Measurements from ENCODE around the gene C2orf42. TPM values are rescaled to one million over a fixed set of nuclear protein-coding genes. Genes with fewer than 3 reads are reported as not detected.

Gene C2orf42
- total and polyA plus RNA-seq, 4 donors = 8.1 to 20.6 (median 13.7) TPM

DNA sequence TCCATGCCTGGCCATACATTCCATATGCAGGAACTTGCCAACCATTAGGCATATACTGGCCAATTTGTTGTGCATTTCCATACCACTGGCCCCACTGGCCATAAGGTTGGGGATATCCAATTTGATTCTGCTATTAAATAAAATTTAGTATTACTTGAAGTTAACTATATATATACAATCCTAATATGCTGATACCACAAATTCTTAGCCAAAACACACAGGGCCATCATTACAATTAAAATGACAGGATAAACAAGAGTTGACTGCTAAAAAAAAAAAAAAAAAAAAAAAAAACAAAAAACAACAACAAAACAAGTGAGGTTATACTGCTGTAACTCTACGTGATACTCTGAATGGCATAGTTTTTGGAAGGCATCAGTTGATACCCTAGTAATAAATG is 23.5 kb upstream of the C2orf42 start:
- Histone ChIP-seq H3K4me3 (ENCODE audit: low read depth in 1 of 3, low read length in 3 of 3) (no peak overlapping the region), H3K27ac (ENCODE audit: low read depth in 1 of 2, low read length in 2 of 2) (no peak overlapping the region)

DNA sequence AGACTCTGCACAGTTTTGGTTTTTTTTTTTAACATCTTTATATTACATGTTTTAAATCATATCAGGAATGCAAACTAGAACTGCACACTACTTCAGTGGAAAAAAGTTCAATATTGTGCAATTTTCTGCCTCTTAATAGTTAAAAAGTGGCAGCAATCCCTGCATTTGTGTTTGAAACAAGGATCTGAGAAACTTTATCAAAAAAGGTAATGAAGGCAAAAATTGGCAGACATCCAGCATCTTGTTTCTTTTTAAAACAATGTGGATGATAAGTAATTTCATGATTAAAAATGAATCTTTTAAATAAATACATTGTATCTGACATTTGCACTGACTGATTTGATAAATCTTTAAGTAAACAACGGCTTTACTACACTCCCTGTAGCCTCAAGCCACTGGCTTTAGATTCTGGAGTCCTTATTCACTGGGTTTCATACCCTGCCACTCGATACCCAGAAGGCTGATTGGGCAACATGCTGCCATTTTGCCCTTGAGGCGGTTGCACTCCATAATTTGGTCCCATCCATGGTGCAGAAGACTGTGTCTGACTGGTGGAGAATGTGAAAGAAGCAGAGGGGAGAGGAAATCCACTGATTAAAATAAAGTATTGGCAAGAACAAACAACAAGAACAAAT is 21.6 kb upstream of the C2orf42 start:
- no peak for DNase-seq (ENCODE audit: low spot score)
- 87% methylated on average over 3 of the region's 3 CpGs for WGBS
- TF ChIP-seq FOXA1 (IDR thresholded peaks at IDR 0.05) = no peak
- TF ChIP-seq, protein P1, sequence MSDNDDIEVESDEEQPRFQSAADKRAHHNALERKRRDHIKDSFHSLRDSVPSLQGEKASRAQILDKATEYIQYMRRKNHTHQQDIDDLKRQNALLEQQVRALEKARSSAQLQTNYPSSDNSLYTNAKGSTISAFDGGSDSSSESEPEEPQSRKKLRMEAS (IDR thresholded peaks at IDR 0.05) = no peak
- TF ChIP-seq HNF4G (IDR thresholded peaks at IDR 0.05) = no peak
- TF ChIP-seq GABPA (IDR thresholded peaks at IDR 0.05 in 1 of 2, conservative IDR thresholded peaks at IDR 0.05 in 1 of 2) = no peak
- no peak for TF ChIP-seq RAD21 (IDR thresholded peaks at IDR 0.05)
- TF ChIP-seq RXRA (IDR thresholded peaks at IDR 0.05) = no peak
- TF ChIP-seq NR2F2 (IDR thresholded peaks at IDR 0.05) = no peak
- no peak for TF ChIP-seq HNF4A (conservative IDR thresholded peaks at IDR 0.05)
- TF ChIP-seq, protein P2, sequence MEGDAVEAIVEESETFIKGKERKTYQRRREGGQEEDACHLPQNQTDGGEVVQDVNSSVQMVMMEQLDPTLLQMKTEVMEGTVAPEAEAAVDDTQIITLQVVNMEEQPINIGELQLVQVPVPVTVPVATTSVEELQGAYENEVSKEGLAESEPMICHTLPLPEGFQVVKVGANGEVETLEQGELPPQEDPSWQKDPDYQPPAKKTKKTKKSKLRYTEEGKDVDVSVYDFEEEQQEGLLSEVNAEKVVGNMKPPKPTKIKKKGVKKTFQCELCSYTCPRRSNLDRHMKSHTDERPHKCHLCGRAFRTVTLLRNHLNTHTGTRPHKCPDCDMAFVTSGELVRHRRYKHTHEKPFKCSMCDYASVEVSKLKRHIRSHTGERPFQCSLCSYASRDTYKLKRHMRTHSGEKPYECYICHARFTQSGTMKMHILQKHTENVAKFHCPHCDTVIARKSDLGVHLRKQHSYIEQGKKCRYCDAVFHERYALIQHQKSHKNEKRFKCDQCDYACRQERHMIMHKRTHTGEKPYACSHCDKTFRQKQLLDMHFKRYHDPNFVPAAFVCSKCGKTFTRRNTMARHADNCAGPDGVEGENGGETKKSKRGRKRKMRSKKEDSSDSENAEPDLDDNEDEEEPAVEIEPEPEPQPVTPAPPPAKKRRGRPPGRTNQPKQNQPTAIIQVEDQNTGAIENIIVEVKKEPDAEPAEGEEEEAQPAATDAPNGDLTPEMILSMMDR (IDR thresholded peaks at IDR 0.05; ENCODE audit: low read depth, low read length, missing input control) = no peak
- TF ChIP-seq, protein P3, sequence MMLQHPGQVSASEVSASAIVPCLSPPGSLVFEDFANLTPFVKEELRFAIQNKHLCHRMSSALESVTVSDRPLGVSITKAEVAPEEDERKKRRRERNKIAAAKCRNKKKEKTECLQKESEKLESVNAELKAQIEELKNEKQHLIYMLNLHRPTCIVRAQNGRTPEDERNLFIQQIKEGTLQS (IDR thresholded peaks at IDR 0.05) = no peak
- TF ChIP-seq YY1 (IDR thresholded peaks at IDR 0.05) = no peak
- TF ChIP-seq JUND (IDR thresholded peaks at IDR 0.05) = no peak
- TF ChIP-seq, protein P4, sequence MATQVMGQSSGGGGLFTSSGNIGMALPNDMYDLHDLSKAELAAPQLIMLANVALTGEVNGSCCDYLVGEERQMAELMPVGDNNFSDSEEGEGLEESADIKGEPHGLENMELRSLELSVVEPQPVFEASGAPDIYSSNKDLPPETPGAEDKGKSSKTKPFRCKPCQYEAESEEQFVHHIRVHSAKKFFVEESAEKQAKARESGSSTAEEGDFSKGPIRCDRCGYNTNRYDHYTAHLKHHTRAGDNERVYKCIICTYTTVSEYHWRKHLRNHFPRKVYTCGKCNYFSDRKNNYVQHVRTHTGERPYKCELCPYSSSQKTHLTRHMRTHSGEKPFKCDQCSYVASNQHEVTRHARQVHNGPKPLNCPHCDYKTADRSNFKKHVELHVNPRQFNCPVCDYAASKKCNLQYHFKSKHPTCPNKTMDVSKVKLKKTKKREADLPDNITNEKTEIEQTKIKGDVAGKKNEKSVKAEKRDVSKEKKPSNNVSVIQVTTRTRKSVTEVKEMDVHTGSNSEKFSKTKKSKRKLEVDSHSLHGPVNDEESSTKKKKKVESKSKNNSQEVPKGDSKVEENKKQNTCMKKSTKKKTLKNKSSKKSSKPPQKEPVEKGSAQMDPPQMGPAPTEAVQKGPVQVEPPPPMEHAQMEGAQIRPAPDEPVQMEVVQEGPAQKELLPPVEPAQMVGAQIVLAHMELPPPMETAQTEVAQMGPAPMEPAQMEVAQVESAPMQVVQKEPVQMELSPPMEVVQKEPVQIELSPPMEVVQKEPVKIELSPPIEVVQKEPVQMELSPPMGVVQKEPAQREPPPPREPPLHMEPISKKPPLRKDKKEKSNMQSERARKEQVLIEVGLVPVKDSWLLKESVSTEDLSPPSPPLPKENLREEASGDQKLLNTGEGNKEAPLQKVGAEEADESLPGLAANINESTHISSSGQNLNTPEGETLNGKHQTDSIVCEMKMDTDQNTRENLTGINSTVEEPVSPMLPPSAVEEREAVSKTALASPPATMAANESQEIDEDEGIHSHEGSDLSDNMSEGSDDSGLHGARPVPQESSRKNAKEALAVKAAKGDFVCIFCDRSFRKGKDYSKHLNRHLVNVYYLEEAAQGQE (IDR thresholded peaks at IDR 0.05) = no peak
- no peak for TF ChIP-seq TAF1 (conservative IDR thresholded peaks at IDR 0.05)
- TF ChIP-seq EGR1 (IDR thresholded peaks at IDR 0.05; ENCODE audit: low read depth in 2 of 2) = no peak
- no peak for TF ChIP-seq SP1 (IDR thresholded peaks at IDR 0.05)

More for the DNA sequence above, 23.5 kb upstream of the C2orf42 start:
- H3K4me1 ChIP-seq (ENCODE audit: control insufficient read depth in 4 of 4, insufficient read depth in 4 of 4, low read length in 3 of 4) = no peaks in the 10 kb centered on the region
- 96% methylated on average over 1 of the region's 1 CpG for WGBS
- H3K9ac ChIP-seq (ENCODE audit: low read depth in 1 of 2, low read length in 2 of 2) = no peak overlapping the region
- H3K27me3 ChIP-seq (ENCODE audit: control insufficient read depth in 4 of 4, insufficient read depth in 4 of 4, low read length in 3 of 4) = no peaks in the 10 kb centered on the region
- DNase-seq (ENCODE audit: low spot score) = no peak
- peaks cover 7 to 32% (median 24%) of the 10 kb centered on the region in 4 donors for H3K36me3 ChIP-seq (ENCODE audit: control insufficient read depth in 4 of 4, insufficient read depth in 3 of 4, low read depth in 1 of 4, low read length in 3 of 4)
- H3K9me3 ChIP-seq (ENCODE audit: control insufficient read depth in 4 of 4, low read length in 3 of 4) = no peaks in the 10 kb centered on the region
- TF ChIP-seq FOXA2 (IDR thresholded peaks at IDR 0.05) = no peak
- TF ChIP-seq, protein P2 (IDR thresholded peaks at IDR 0.05; ENCODE audit: low read depth, low read length, missing input control) = no peak
- TF ChIP-seq FOXA1 (IDR thresholded peaks at IDR 0.05) = no peak
- no peak for TF ChIP-seq RAD21 (IDR thresholded peaks at IDR 0.05)
- TF ChIP-seq, protein P5, sequence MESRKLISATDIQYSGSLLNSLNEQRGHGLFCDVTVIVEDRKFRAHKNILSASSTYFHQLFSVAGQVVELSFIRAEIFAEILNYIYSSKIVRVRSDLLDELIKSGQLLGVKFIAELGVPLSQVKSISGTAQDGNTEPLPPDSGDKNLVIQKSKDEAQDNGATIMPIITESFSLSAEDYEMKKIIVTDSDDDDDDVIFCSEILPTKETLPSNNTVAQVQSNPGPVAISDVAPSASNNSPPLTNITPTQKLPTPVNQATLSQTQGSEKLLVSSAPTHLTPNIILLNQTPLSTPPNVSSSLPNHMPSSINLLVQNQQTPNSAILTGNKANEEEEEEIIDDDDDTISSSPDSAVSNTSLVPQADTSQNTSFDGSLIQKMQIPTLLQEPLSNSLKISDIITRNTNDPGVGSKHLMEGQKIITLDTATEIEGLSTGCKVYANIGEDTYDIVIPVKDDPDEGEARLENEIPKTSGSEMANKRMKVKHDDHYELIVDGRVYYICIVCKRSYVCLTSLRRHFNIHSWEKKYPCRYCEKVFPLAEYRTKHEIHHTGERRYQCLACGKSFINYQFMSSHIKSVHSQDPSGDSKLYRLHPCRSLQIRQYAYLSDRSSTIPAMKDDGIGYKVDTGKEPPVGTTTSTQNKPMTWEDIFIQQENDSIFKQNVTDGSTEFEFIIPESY (IDR thresholded peaks at IDR 0.05) = no peak
- TF ChIP-seq EGR1 (IDR thresholded peaks at IDR 0.05; ENCODE audit: low read depth in 2 of 2) = no peak

More for the DNA sequence above, 21.6 kb upstream of the C2orf42 start:
- H3K4me1 ChIP-seq (ENCODE audit: control insufficient read depth in 4 of 4, insufficient read depth in 4 of 4, low read length in 3 of 4) = no peaks in the 10 kb centered on the region
- H3K27ac ChIP-seq (ENCODE audit: low read depth in 1 of 2, low read length in 2 of 2) = no peak overlapping the region
- H3K36me3 ChIP-seq (ENCODE audit: control insufficient read depth in 4 of 4, insufficient read depth in 3 of 4, low read depth in 1 of 4, low read length in 3 of 4) = peaks cover 5 to 25% (median 22%) of the 10 kb centered on the region in 4 donors
- no peak overlapping the region for H3K4me3 ChIP-seq (ENCODE audit: low read depth in 1 of 3, low read length in 3 of 3)
- no peak overlapping the region for H3K9ac ChIP-seq (ENCODE audit: low read depth in 1 of 2, low read length in 2 of 2)
- no peaks in the 10 kb centered on the region for H3K27me3 ChIP-seq (ENCODE audit: control insufficient read depth in 4 of 4, insufficient read depth in 4 of 4, low read length in 3 of 4)
- H3K9me3 ChIP-seq (ENCODE audit: control insufficient read depth in 4 of 4, low read length in 3 of 4) = no peaks in the 10 kb centered on the region

Data from liver (tissue), 9 donors.